ENCODE measurements around the gene CACNG8.

DNA sequence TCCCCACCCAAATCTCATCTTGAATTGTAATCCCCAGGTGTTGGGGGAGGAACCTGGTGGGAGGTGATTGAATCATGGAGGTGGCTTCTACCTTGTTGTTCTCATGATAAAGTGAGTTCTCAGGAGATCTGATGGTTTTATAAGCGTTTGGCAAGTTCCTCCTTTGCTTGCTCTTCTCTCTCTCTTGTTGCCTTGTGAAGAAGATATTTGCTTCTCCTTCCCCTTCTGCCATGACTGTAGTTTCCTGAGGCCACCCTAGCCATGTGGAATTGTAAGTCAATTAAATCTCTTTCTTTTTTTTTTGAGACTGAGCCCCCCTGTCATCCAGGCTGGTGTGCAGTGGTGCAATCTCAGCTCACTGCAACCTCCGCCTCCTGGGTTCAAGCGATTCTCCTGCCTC, 66.6 kb downstream of the CACNG8 start:
- TF ChIP-seq CTCF (IDR thresholded peaks at IDR 0.05; ENCODE audit: insufficient read depth, low read depth, low read length) (no peak), EZH2 (IDR thresholded peaks at IDR 0.05; ENCODE audit: insufficient read depth, low read length) (no peak)
